H9 (cell line): ENCODE measurements around the gene SLC12A3. TPM values are rescaled to one million over a fixed set of nuclear protein-coding genes. Genes with fewer than 3 reads are reported as not detected.

Experiments used
- DNase-seq: peaks from one replicate; pipeline ENCODE4 v3.0.0-alpha.2; 2017
- H2AFZ ChIP-seq: one replicate; pipeline ENCODE4 v1.6.1; 2013; ENCODE audit warnings: mild to moderate bottlenecking, low read length, control low read depth, moderate library complexity
- H2AK5ac ChIP-seq: 2 replicates; pipeline ENCODE4 v1.6.1; 2013; ENCODE audit warnings: low read length, control low read depth, mixed read lengths; ENCODE audit not compliant: insufficient read length
- H2BK120ac ChIP-seq: one replicate; pipeline ENCODE4 v1.6.1; 2013; ENCODE audit warnings: low read depth, mild to moderate bottlenecking, low read length, control low read depth, inconsistent platforms; ENCODE audit not compliant: poor library complexity, severe bottlenecking
- H2BK12ac ChIP-seq: 2 replicates; pipeline ENCODE4 v1.6.1; 2013; ENCODE audit warnings: low read length, control low read depth, mixed read lengths, low read depth; ENCODE audit not compliant: insufficient read length
- H2BK15ac ChIP-seq: 2 replicates; pipeline ENCODE4 v1.6.1; 2013; ENCODE audit warnings: low read depth, low read length, control low read depth
- H2BK20ac ChIP-seq: one replicate; pipeline ENCODE4 v1.6.1; 2013; ENCODE audit warnings: low read depth, mild to moderate bottlenecking, low read length, control low read depth, inconsistent platforms; ENCODE audit not compliant: poor library complexity, severe bottlenecking
- H2BK5ac ChIP-seq: 2 replicates; pipeline ENCODE4 v1.6.1; 2013; ENCODE audit warnings: low read length, control low read depth, mixed read lengths; ENCODE audit not compliant: insufficient read length
- H3K14ac ChIP-seq: 2 replicates; pipeline ENCODE4 v1.6.1; 2013; ENCODE audit warnings: low read length, control low read depth; ENCODE audit not compliant: insufficient read depth
- H3K18ac ChIP-seq: 2 replicates; pipeline ENCODE4 v1.6.1; 2013; ENCODE audit warnings: low read depth, mild to moderate bottlenecking, mixed read lengths, low read length, control low read depth; ENCODE audit not compliant: insufficient read length
- H3K23ac ChIP-seq: 2 replicates; pipeline ENCODE4 v1.6.1; 2013; ENCODE audit warnings: low read length, control low read depth, mixed read lengths, low read depth; ENCODE audit not compliant: insufficient read length
- H3K23me2 ChIP-seq: 2 replicates; pipeline ENCODE4 v1.6.1; 2013; ENCODE audit warnings: low read depth, mild to moderate bottlenecking, mixed read lengths, low read length, control low read depth; ENCODE audit not compliant: insufficient read length, poor library complexity, severe bottlenecking
- H3K27ac ChIP-seq: 2 replicates; pipeline ENCODE4 v1.5.1; 2013; ENCODE audit warnings: low read length, control low read depth, mixed read lengths, low read depth; ENCODE audit not compliant: insufficient read length
- H3K27me3 ChIP-seq: 2 replicates; pipeline ENCODE4 v1.6.1; 2013; ENCODE audit warnings: low read length, control low read depth, inconsistent platforms; ENCODE audit not compliant: insufficient read depth
- H3K4ac ChIP-seq: 2 replicates; pipeline ENCODE4 v1.6.1; 2013; ENCODE audit warnings: low read depth, mild to moderate bottlenecking, control low read depth, inconsistent platforms, low read length, moderate library complexity
- H3K4me1 ChIP-seq: 2 replicates; pipeline ENCODE4 v1.6.1; 2013; ENCODE audit warnings: low read length, control low read depth, inconsistent platforms; ENCODE audit not compliant: insufficient read depth
- H3K4me2 ChIP-seq: 2 replicates; pipeline ENCODE4 v1.6.1; 2013; ENCODE audit warnings: low read length, control low read depth, mixed read lengths; ENCODE audit not compliant: insufficient read length, insufficient read depth
- H3K56ac ChIP-seq: 2 replicates; pipeline ENCODE4 v1.6.1; 2013; ENCODE audit warnings: low read depth, mild to moderate bottlenecking, mixed read lengths, low read length, control low read depth; ENCODE audit not compliant: insufficient read length
- H3K79me1 ChIP-seq: 2 replicates; pipeline ENCODE4 v1.6.1; 2013; ENCODE audit warnings: low read depth, mild to moderate bottlenecking, moderate library complexity, low read length, control low read depth, inconsistent platforms; ENCODE audit not compliant: insufficient read depth, poor library complexity, severe bottlenecking
- H3K79me2 ChIP-seq: 2 replicates; pipeline ENCODE4 v1.6.1; 2013; ENCODE audit warnings: low read length, control low read depth, inconsistent platforms; ENCODE audit not compliant: insufficient read depth
- H3K9ac ChIP-seq: 2 replicates; pipeline ENCODE4 v1.6.1; 2013; ENCODE audit warnings: low read length, control low read depth, mixed read lengths; ENCODE audit not compliant: insufficient read length; ENCODE audit errors: extremely low read depth
- H3K9me3 ChIP-seq: one replicate; pipeline ENCODE4 v1.6.1; 2013; ENCODE audit warnings: low read depth, low read length, inconsistent platforms; ENCODE audit not compliant: control insufficient read depth
- H3T11ph ChIP-seq: one replicate; pipeline ENCODE4 v1.6.1; 2013; ENCODE audit warnings: mild to moderate bottlenecking, low read length, control low read depth, inconsistent platforms
- H4K20me1 ChIP-seq: one replicate; pipeline ENCODE4 v1.6.1; 2013; ENCODE audit not compliant: control insufficient read depth, insufficient read length, insufficient read depth
- H4K5ac ChIP-seq: 2 replicates; pipeline ENCODE4 v1.6.1; 2013; ENCODE audit warnings: low read depth, mild to moderate bottlenecking, mixed read lengths, low read length, control low read depth; ENCODE audit not compliant: insufficient read length
- H4K8ac ChIP-seq: replicated peaks from 2 replicates; pipeline ENCODE4 v1.6.1; 2013; ENCODE audit warnings: low read length, control low read depth, mixed read lengths, low read depth; ENCODE audit not compliant: insufficient read length
- H4K91ac ChIP-seq: 2 replicates; pipeline ENCODE4 v1.6.1; 2013; ENCODE audit warnings: low read depth, mild to moderate bottlenecking, moderate library complexity, mixed read lengths, low read length, control low read depth; ENCODE audit not compliant: insufficient read length
- H3K27ac Mint-ChIP-seq, 3 experiments: 2 replicates in 2 of 3; 3 replicates in 1 of 3; pipeline ENCODE4 v1.8.0; 2020 to 2021; ENCODE audit warnings: mixed read lengths in 3 of 3, mild to moderate bottlenecking in 1 of 3, moderate library complexity in 1 of 3
- H3K27me3 Mint-ChIP-seq: 2 replicates; pipeline ENCODE4 v1.8.0; 2021; ENCODE audit warnings: low read depth, mild to moderate bottlenecking, moderate library complexity, mixed read lengths
- H3K36me3 Mint-ChIP-seq, 3 experiments: 2 replicates in 2 of 3; 3 replicates in 1 of 3; pipeline ENCODE4 v1.8.0; 2020 to 2021; ENCODE audit warnings: low read depth in 3 of 3, mixed read lengths in 3 of 3; ENCODE audit not compliant: insufficient read depth in 1 of 3
- H3K4me1 Mint-ChIP-seq, 2 experiments: 2 replicates each; pipeline ENCODE4 v1.8.0; 2020; ENCODE audit warnings: mixed read lengths in 2 of 2
- H3K4me3 Mint-ChIP-seq, 2 experiments: 2 replicates in 1 of 2; 3 replicates in 1 of 2; pipeline ENCODE4 v1.8.0; 2020 to 2021; ENCODE audit warnings: mild to moderate bottlenecking in 2 of 2, mixed read lengths in 2 of 2, moderate library complexity in 1 of 2
- H3K9me3 Mint-ChIP-seq, 2 experiments: 2 replicates in 1 of 2; 3 replicates in 1 of 2; pipeline ENCODE4 v1.8.0; 2020; ENCODE audit warnings: mild to moderate bottlenecking in 2 of 2, mixed read lengths in 2 of 2, moderate library complexity in 1 of 2
- WGBS: extraction: QIAGEN DNeasy Blood & Tissue Kit; methylation state at CpG from one replicate; pipeline ENCODE4 v1.1.7; 2013; ENCODE audit warnings: missing lambda C conversion rate, low lambda C conversion rate, mixed read lengths; ENCODE audit not compliant: insufficient read length; ENCODE audit errors: extremely low coverage; 5-methylcytosine and 5-hydroxymethylcytosine counted together
- total RNA-seq: library from RNA; stranded (reverse); gene quantifications from 2 replicates; pipeline ENCODE4 v1.2.1, GENCODE V29; 2021
- TF ChIP-seq, protein P1 (sequence below): fragments of 200-600 bp; sonication (generic); conservative IDR thresholded peaks from 3 replicates; pipeline ENCODE4 v1.8.0; 2021; ENCODE audit warnings: antibody characterized with exemption, mild to moderate bottlenecking

SLC12A3 gene
- total RNA-seq, 1 experiment from 2014 or later: not detected

DNA sequence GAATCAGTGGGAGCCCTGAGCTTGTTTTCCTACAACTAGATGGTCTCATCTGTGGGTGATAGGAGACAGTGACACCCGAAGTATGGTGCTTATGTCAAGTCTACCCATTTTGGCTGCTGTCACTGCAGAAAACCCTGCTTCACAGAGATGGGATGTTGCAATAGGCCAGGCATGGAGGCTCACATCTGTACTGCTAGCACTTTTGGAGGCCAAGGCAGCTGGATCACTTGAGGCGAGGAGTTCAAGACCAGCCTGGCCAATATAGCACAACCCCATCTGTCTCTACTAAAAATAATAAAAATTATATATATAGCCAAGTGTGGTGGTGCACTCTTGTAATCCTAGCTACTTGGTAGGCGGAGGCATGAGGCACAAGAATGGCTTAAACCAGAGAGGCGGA is 64.6 kb downstream of the SLC12A3 start:
- H3K27ac Mint-ChIP-seq: no peak overlapping the region
- Histone ChIP-seq H3K23ac (no peak overlapping the region), H3K4me2 (no peak overlapping the region), H3K27me3 (no peaks in the 10 kb centered on the region), H3K79me2 (peaks cover 9% of the 10 kb centered on the region; the same call in 1 of the 2 replicates), H3K23me2 (peaks cover 11% of the 10 kb centered on the region), H2AK5ac (no peak overlapping the region), H2BK12ac (no peak overlapping the region), H3K4me1 (peaks cover 3% of the 10 kb centered on the region; the same call in 1 of the 2 replicates), H3K14ac (no peak overlapping the region), H3K79me1 (no peaks in the 10 kb centered on the region), H2BK5ac (no peak overlapping the region), H3T11ph (no peak overlapping the region), H3K9me3 (no peaks in the 10 kb centered on the region), H2BK120ac (no peak overlapping the region), H3K4ac (no peak overlapping the region), H3K27ac (no peak overlapping the region), H4K8ac (no peak overlapping the region), H2BK20ac (no peak overlapping the region), H4K91ac (no peak overlapping the region), H4K5ac (no peak overlapping the region), H3K56ac (no peak overlapping the region), H2AFZ (no peak overlapping the region), H2BK15ac (no peak overlapping the region), H3K18ac (no peak overlapping the region), H4K20me1 (no peaks in the 10 kb centered on the region), H3K9ac (no peak overlapping the region)
- H3K36me3 Mint-ChIP-seq: peaks cover 0 to 6% (median 4%) of the 10 kb centered on the region in 3 experiments; a peak in 3 of 7 replicates
- DNase-seq: no peak
- WGBS: no CpG with 5 or more reads among the region's 4 CpGs
- TF ChIP-seq, protein P1, sequence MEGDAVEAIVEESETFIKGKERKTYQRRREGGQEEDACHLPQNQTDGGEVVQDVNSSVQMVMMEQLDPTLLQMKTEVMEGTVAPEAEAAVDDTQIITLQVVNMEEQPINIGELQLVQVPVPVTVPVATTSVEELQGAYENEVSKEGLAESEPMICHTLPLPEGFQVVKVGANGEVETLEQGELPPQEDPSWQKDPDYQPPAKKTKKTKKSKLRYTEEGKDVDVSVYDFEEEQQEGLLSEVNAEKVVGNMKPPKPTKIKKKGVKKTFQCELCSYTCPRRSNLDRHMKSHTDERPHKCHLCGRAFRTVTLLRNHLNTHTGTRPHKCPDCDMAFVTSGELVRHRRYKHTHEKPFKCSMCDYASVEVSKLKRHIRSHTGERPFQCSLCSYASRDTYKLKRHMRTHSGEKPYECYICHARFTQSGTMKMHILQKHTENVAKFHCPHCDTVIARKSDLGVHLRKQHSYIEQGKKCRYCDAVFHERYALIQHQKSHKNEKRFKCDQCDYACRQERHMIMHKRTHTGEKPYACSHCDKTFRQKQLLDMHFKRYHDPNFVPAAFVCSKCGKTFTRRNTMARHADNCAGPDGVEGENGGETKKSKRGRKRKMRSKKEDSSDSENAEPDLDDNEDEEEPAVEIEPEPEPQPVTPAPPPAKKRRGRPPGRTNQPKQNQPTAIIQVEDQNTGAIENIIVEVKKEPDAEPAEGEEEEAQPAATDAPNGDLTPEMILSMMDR: no peak
- H3K9me3 Mint-ChIP-seq: no peaks in the 10 kb centered on the region
- H3K4me3 Mint-ChIP-seq: no peak overlapping the region
- peaks cover 21 to 23% of the 10 kb centered on the region in 2 experiments for H3K4me1 Mint-ChIP-seq
- H3K27me3 Mint-ChIP-seq: no peaks in the 10 kb centered on the region; the same call in 1 of the 2 replicates
